ENCODE data around the gene CELF3. TPM values are rescaled to one million over a fixed set of nuclear protein-coding genes. Genes with fewer than 3 reads are reported as not detected.
A peak's percentile ranks its signal among the peaks of the same experiment; 100 is the strongest.

CELF3 gene
- 0.17 and 1.1 TPM in 2 replicates for total RNA-seq (ENCODE audit: low replicate concordance)

- Mint-ChIP-seq H3K27ac (peak within 1 kb of the TSS; percentile 99), H3K27me3 (ENCODE audit: insufficient read depth, low read depth) (peaks cover 50% of the 10 kb centered on the region), H3K9me3 (no peaks in the 10 kb centered on the region), H3K36me3 (no peaks in the 10 kb centered on the region), H3K4me3 (peak within 1 kb of the TSS; percentile 91), H3K4me1 (peaks cover 62% of the 10 kb centered on the region)
- Histone ChIP-seq H2AFZ (replicated peaks) (no peak within 1 kb of the TSS), H3K27ac (peak within 1 kb of the TSS; percentile 95), H3F3A (ENCODE audit: low read depth) (peaks cover 31% of the 10 kb centered on the region), H3K36me3 (no peaks in the 10 kb centered on the region), H3K9ac (no peak within 1 kb of the TSS), H3K79me2 (ENCODE audit: low read depth) (no peaks in the 10 kb centered on the region), H3K9me3 (ENCODE audit: low read depth) (no peaks in the 10 kb centered on the region), H3K4me2 (peak within 1 kb of the TSS; percentile 92), H3K27me3 (peaks cover 49% of the 10 kb centered on the region), H4K20me1 (ENCODE audit: low read depth) (peaks cover 20% of the 10 kb centered on the region), H3K4me3 (peak within 1 kb of the TSS; percentile 48), H3K4me1 (peaks cover 32% of the 10 kb centered on the region)
- no peak for TF ChIP-seq EZH2phosphoT487 (IDR thresholded peaks at IDR 0.05)
- TF ChIP-seq EZH2 (IDR thresholded peaks at IDR 0.05) = peak; percentile 41
- peak; percentile 83 for DNase-seq (ENCODE audit: low spot score)
Measured at GRCh38 chr1:151716771-151717631, at the start of gene CELF3. CELF3 (minus strand) TSS chr1:151716803; CDS start chr1:151716020, 783 bp downstream.

- Histone ChIP-seq H3K36me3 (peaks cover 7% of the 10 kb centered on the region), H3K9me3 (ENCODE audit: low read depth) (no peaks in the 10 kb centered on the region), H3K9ac (peak overlapping the region; percentile 93), H3K27me3 (no peaks in the 10 kb centered on the region), H3K27ac (no peak overlapping the region), H3K79me2 (ENCODE audit: low read depth) (peaks cover 13% of the 10 kb centered on the region), H2AFZ (replicated peaks) (peak overlapping the region; percentile 94), H3K4me1 (peaks cover 7% of the 10 kb centered on the region), H3F3A (ENCODE audit: low read depth) (peaks cover 3% of the 10 kb centered on the region), H4K20me1 (ENCODE audit: low read depth) (no peaks in the 10 kb centered on the region), H3K4me3 (peak overlapping the region; percentile 93), H3K4me2 (peak overlapping the region; percentile 90)
- DNase-seq (ENCODE audit: low spot score) = no peak
- Mint-ChIP-seq H3K27ac (peak overlapping the region; percentile 78), H3K9me3 (no peaks in the 10 kb centered on the region), H3K4me1 (peaks cover 23% of the 10 kb centered on the region), H3K4me3 (peak overlapping the region; percentile 91), H3K36me3 (peaks cover 12% of the 10 kb centered on the region), H3K27me3 (ENCODE audit: insufficient read depth, low read depth) (peaks cover 7% of the 10 kb centered on the region)
- no peak for TF ChIP-seq EZH2 (IDR thresholded peaks at IDR 0.05)
- no peak for TF ChIP-seq EZH2phosphoT487 (IDR thresholded peaks at IDR 0.05)
- no peak for TF ChIP-seq CTCF (IDR thresholded peaks at IDR 0.05)
Measured at GRCh38 chr1:151763990-151764389, 47.4 kb upstream of the CELF3 start.

DNA sequence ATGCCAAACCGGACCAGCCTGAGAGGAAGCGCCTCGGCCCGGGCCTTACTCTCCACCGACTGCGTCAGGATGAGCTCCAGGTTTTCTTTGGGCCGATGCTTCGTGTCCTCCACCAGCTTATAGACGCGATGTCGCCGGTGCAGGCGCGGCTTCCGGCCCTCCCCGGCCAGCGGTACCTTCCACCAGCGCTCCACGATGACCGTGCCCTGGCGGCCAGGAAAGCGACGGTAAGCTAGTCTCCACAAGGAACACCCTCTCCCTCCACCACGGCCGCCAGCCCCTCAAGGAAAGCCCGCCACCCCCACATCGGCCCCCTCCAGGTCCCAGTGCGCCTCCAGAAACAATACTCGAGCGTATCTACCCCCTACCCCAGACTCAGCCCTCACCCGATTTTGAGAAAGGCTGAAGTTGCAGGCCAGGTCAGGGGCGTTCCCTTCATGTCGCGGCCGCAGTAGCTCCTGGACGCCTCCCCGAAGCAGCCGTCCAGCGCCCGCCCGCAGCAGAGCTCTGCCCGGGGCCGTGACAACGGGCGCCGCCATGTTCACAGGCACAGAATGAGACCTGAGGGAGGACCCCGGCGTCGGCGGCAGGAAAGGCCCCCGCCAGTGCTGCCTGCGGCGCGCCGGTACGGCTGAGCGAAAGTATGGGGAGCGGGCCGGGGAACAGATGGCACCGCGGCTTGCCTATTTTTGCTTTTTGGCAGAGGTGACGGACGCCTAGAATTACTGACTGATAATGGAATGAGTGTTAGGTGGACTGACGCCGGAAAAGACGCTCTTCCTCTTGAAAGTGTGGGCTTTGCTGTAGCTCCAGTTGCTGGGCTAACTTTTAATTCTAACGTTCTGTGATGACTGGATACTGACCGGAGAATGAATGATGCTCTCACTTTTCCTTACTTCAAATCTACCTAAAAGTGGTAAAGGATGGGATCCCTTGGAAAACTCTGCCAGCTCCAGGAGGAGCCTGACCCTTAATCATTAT lies 46.6 kb upstream of the CELF3 start, which contains the start of gene MRPL9:
TSS of gene MRPL9 (minus strand) at position 556 of the 981 bp plus-strand sequence. CDS start at position 539, 17 bp downstream.
- DNase-seq (ENCODE audit: low spot score) = peak; percentile 90
- H3K27me3 ChIP-seq = no peaks in the 10 kb centered on the region
- TF ChIP-seq CTCF (IDR thresholded peaks at IDR 0.05) = no peak
- TF ChIP-seq EZH2 (IDR thresholded peaks at IDR 0.05) = peak; percentile 17
- no peak for TF ChIP-seq EZH2phosphoT487 (IDR thresholded peaks at IDR 0.05)
- H3K79me2 ChIP-seq (ENCODE audit: low read depth) = peaks cover 13% of the 10 kb centered on the region
- Mint-ChIP-seq H3K4me3 (peak within 1 kb of the TSS; percentile 91), H3K4me1 (peaks cover 23% of the 10 kb centered on the region), H3K36me3 (peaks cover 12% of the 10 kb centered on the region), H3K9me3 (no peaks in the 10 kb centered on the region), H3K27me3 (ENCODE audit: insufficient read depth, low read depth) (peaks cover 7% of the 10 kb centered on the region), H3K27ac (peak within 1 kb of the TSS; percentile 78)
- peaks cover 3% of the 10 kb centered on the region for H3F3A ChIP-seq (ENCODE audit: low read depth)
- H3K27ac ChIP-seq = peak within 1 kb of the TSS; percentile 68
- no peaks in the 10 kb centered on the region for H3K9me3 ChIP-seq (ENCODE audit: low read depth)
- H3K36me3 ChIP-seq = peaks cover 7% of the 10 kb centered on the region
- H3K4me1 ChIP-seq = peaks cover 7% of the 10 kb centered on the region
- H3K9ac ChIP-seq = peak within 1 kb of the TSS; percentile 93
- peak within 1 kb of the TSS; percentile 94 for H2AFZ ChIP-seq (replicated peaks)
- peak within 1 kb of the TSS; percentile 93 for H3K4me3 ChIP-seq
- H3K4me2 ChIP-seq = peak within 1 kb of the TSS; percentile 90
- H4K20me1 ChIP-seq (ENCODE audit: low read depth) = no peaks in the 10 kb centered on the region
